ENCODE measurements around the gene TRAF3. TPM values are rescaled to one million over a fixed set of nuclear protein-coding genes. Genes with fewer than 3 reads are reported as not detected.

Gene TRAF3
- total RNA-seq, 1 donor from 2014 or later = 25.9 TPM

- Histone ChIP-seq H3K4me1 (ENCODE audit: insufficient read depth, low read length) (no peaks in the 10 kb centered on the region), H3K27me3 (ENCODE audit: insufficient read depth, low read length) (no peaks in the 10 kb centered on the region), H3K9ac (ENCODE audit: low read length) (no peak overlapping the region), H2AFZ (ENCODE audit: low read depth, low read length) (no peak overlapping the region), H3K9me3 (ENCODE audit: insufficient read depth, low read depth, low read length) (no peaks in the 10 kb centered on the region), H3K36me3 (ENCODE audit: insufficient read depth, low read length) (no peaks in the 10 kb centered on the region), H3K4me3 (ENCODE audit: insufficient read depth, low read depth, low read length) (no peak overlapping the region), H4K20me1 (ENCODE audit: insufficient read depth, low read length) (peaks cover 8% of the 10 kb centered on the region), H3K27ac (ENCODE audit: low read depth, low read length) (no peak overlapping the region), H3K79me2 (ENCODE audit: insufficient read depth, low read length) (peaks cover 1% of the 10 kb centered on the region), H3K4me2 (ENCODE audit: low read length) (no peak overlapping the region)
- no peaks in the 10 kb centered on the region for H3K27me3 Mint-ChIP-seq (ENCODE audit: low read depth, unreplicated experiment)
- DNase-seq (ENCODE audit: low read depth) (no peak), FAIRE-seq (no peak)
- H3K4me3 Mint-ChIP-seq (ENCODE audit: unreplicated experiment) = no peak overlapping the region
- no peaks in the 10 kb centered on the region for H3K4me1 Mint-ChIP-seq (ENCODE audit: low read depth, unreplicated experiment)
- TF ChIP-seq CTCF (IDR thresholded peaks at IDR 0.05; ENCODE audit: insufficient read depth, low read depth, low read length) (no peak), EZH2 (IDR thresholded peaks at IDR 0.05; ENCODE audit: insufficient read depth, low read length) (no peak)
- no peaks in the 10 kb centered on the region for H3K36me3 Mint-ChIP-seq (ENCODE audit: low read depth, unreplicated experiment)
- no peak overlapping the region for H3K27ac Mint-ChIP-seq (ENCODE audit: unreplicated experiment)
- H3K9me3 Mint-ChIP-seq (ENCODE audit: unreplicated experiment) = no peaks in the 10 kb centered on the region
Measured at GRCh38 chr14:102840771-102841528, 63.7 kb downstream of the TRAF3 start.

- no peaks in the 10 kb centered on the region for H3K4me1 Mint-ChIP-seq (ENCODE audit: low read depth, unreplicated experiment)
- no peaks in the 10 kb centered on the region for H3K9me3 Mint-ChIP-seq (ENCODE audit: unreplicated experiment)
- peak overlapping the region; percentile 30 for H3K4me2 ChIP-seq (ENCODE audit: low read length)
- no peaks in the 10 kb centered on the region for H3K36me3 ChIP-seq (ENCODE audit: insufficient read depth, low read length)
- TF ChIP-seq CTCF (IDR thresholded peaks at IDR 0.05; ENCODE audit: insufficient read depth, low read depth, low read length) (no peak), EZH2 (IDR thresholded peaks at IDR 0.05; ENCODE audit: insufficient read depth, low read length) (no peak)
- peaks cover 9% of the 10 kb centered on the region for H3K4me1 ChIP-seq (ENCODE audit: insufficient read depth, low read length)
- H3K79me2 ChIP-seq (ENCODE audit: insufficient read depth, low read length) = no peaks in the 10 kb centered on the region
- peaks cover 3% of the 10 kb centered on the region for H3K36me3 Mint-ChIP-seq (ENCODE audit: low read depth, unreplicated experiment)
- H2AFZ ChIP-seq (ENCODE audit: low read depth, low read length) = no peak overlapping the region
- peaks cover 11% of the 10 kb centered on the region for H4K20me1 ChIP-seq (ENCODE audit: insufficient read depth, low read length)
- FAIRE-seq = no peak
- no peak overlapping the region for H3K9ac ChIP-seq (ENCODE audit: low read length)
- H3K27me3 ChIP-seq (ENCODE audit: insufficient read depth, low read length) = no peaks in the 10 kb centered on the region
- no peaks in the 10 kb centered on the region for H3K9me3 ChIP-seq (ENCODE audit: insufficient read depth, low read depth, low read length)
- no peak overlapping the region for H3K4me3 ChIP-seq (ENCODE audit: insufficient read depth, low read depth, low read length)
- H3K4me3 Mint-ChIP-seq (ENCODE audit: unreplicated experiment) = no peak overlapping the region
- DNase-seq (ENCODE audit: low read depth) = peak; percentile 20
- no peaks in the 10 kb centered on the region for H3K27me3 Mint-ChIP-seq (ENCODE audit: low read depth, unreplicated experiment)
- no peak overlapping the region for H3K27ac Mint-ChIP-seq (ENCODE audit: unreplicated experiment)
- H3K27ac ChIP-seq (ENCODE audit: low read depth, low read length) = no peak overlapping the region
Measured at GRCh38 chr14:102848830-102849525, 71.7 kb downstream of the TRAF3 start.

Measured in astrocyte (in vitro differentiated cells and primary cell).